ENCODE measurements around the gene TSPAN9. TPM values are rescaled to one million over a fixed set of nuclear protein-coding genes. Genes with fewer than 3 reads are reported as not detected.

The TSPAN9 gene
- total RNA-seq, 1 donor from 2014 or later, result 23.8 TPM

- no peak for TF ChIP-seq CTCF (conservative IDR thresholded peaks at IDR 0.05)
- no peak overlapping the region for H3K27ac Mint-ChIP-seq (ENCODE audit: unreplicated experiment)
- H3K27me3 Mint-ChIP-seq (ENCODE audit: low read depth), result peaks cover 3% of the 10 kb centered on the region
- no peak for DNase-seq (ENCODE audit: low read depth, low spot score)
- peaks cover 11% of the 10 kb centered on the region for H3K4me1 Mint-ChIP-seq
- no peaks in the 10 kb centered on the region for H3K36me3 Mint-ChIP-seq (ENCODE audit: low read depth)
- H3K4me3 Mint-ChIP-seq, result no peak overlapping the region
- no peaks in the 10 kb centered on the region for H3K9me3 Mint-ChIP-seq
Measured at GRCh38 chr12:3316776-3317480, 239.7 kb downstream of the TSPAN9 start.

- no peak for DNase-seq (ENCODE audit: low read depth, low spot score)
- no peaks in the 10 kb centered on the region for H3K9me3 Mint-ChIP-seq
- no peak for TF ChIP-seq CTCF (conservative IDR thresholded peaks at IDR 0.05)
- H3K4me3 Mint-ChIP-seq, result no peak overlapping the region
- peaks cover 11% of the 10 kb centered on the region for H3K4me1 Mint-ChIP-seq
- no peak overlapping the region for H3K27ac Mint-ChIP-seq (ENCODE audit: unreplicated experiment)
- H3K36me3 Mint-ChIP-seq (ENCODE audit: low read depth), result no peaks in the 10 kb centered on the region
- no peaks in the 10 kb centered on the region for H3K27me3 Mint-ChIP-seq (ENCODE audit: low read depth)
Measured at GRCh38 chr12:3317481-3317815, 240.3 kb downstream of the TSPAN9 start.

GRCh38 chr12:3317841-3318501 lies 240.8 kb downstream of the TSPAN9 start:
- Mint-ChIP-seq H3K27ac (ENCODE audit: unreplicated experiment) (no peak overlapping the region), H3K27me3 (ENCODE audit: low read depth) (no peaks in the 10 kb centered on the region), H3K4me3 (no peak overlapping the region), H3K4me1 (peaks cover 11% of the 10 kb centered on the region), H3K9me3 (no peaks in the 10 kb centered on the region), H3K36me3 (ENCODE audit: low read depth) (no peaks in the 10 kb centered on the region)
- DNase-seq (ENCODE audit: low read depth, low spot score), result no peak
- TF ChIP-seq CTCF (conservative IDR thresholded peaks at IDR 0.05), result no peak

GRCh38 chr12:3319723-3320492 lies 242.7 kb downstream of the TSPAN9 start:
- no peaks in the 10 kb centered on the region for H3K36me3 Mint-ChIP-seq (ENCODE audit: low read depth)
- H3K27ac Mint-ChIP-seq (ENCODE audit: unreplicated experiment), result no peak overlapping the region
- peaks cover 9% of the 10 kb centered on the region for H3K4me1 Mint-ChIP-seq

More at GRCh38 chr12:3319723-3320492, 242.7 kb downstream of the TSPAN9 start:
- DNase-seq (ENCODE audit: low read depth, low spot score), result no peak
- Mint-ChIP-seq H3K27me3 (ENCODE audit: low read depth) (no peaks in the 10 kb centered on the region), H3K4me3 (no peak overlapping the region), H3K9me3 (no peaks in the 10 kb centered on the region)
- peak; percentile 34 for TF ChIP-seq CTCF (conservative IDR thresholded peaks at IDR 0.05)

Data from neural crest cell (in vitro differentiated cells).